ENCODE results near the gene NOL4L.
A peak's percentile ranks its signal among the peaks of the same experiment; 100 is the strongest.

NOL4L gene

DNA sequence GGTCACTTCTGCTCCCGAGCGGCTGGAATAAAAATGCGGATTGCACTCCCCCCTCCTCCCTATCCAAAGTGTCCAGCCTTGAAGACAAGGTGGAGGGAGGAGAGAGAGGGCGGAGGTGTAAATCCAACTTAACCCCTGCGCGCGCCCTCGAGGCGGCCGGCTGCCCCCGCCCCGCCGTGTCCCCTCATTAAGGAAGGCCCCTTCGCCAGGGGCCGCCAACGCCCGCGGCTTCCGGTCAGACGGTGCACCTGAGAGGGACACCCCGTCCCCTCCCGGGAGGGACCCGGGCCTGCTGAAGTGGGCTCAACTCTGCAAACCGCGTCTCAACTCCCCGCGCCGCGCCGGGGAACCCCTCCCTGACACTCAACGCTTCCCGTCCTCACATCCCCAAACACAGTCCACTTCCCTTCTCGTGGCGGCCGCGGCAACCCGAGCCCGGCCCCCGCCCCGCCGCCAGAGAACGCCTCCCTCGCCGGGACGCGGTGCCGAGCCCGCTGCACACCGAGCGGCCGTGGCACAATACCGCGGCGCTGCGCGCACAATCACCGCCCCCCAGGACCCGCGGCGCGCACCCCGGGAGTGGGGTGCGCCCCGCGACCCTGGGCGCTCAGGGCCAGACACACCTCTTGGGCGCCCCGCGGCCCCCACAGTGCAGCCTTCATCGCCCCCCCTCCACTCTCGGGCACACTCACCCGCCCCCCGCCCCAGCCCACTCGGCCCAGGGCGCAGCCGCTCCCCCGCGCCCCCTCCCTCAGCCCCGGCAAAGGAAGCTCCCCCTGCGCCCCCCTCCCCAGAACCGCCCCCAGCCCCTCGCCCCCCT is 102.5 kb downstream of the NOL4L start:
- peak; percentile 51 for DNase-seq

DNA sequence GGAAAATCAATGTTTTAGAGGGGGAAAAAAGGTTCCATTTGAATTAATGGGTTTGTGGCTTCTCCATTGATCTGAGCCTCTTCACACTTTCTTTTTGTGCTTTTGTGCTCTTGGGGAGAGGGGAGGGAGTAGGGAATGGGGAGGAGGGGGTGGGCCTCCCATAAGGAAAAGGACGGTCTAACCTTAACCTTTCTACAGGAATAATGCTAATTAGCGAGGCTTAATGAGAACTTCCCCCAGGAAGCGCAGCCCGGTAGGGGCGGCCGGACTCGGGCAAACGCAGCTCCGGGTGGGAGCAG is 103.0 kb downstream of the NOL4L start:
- no peak for DNase-seq

DNA sequence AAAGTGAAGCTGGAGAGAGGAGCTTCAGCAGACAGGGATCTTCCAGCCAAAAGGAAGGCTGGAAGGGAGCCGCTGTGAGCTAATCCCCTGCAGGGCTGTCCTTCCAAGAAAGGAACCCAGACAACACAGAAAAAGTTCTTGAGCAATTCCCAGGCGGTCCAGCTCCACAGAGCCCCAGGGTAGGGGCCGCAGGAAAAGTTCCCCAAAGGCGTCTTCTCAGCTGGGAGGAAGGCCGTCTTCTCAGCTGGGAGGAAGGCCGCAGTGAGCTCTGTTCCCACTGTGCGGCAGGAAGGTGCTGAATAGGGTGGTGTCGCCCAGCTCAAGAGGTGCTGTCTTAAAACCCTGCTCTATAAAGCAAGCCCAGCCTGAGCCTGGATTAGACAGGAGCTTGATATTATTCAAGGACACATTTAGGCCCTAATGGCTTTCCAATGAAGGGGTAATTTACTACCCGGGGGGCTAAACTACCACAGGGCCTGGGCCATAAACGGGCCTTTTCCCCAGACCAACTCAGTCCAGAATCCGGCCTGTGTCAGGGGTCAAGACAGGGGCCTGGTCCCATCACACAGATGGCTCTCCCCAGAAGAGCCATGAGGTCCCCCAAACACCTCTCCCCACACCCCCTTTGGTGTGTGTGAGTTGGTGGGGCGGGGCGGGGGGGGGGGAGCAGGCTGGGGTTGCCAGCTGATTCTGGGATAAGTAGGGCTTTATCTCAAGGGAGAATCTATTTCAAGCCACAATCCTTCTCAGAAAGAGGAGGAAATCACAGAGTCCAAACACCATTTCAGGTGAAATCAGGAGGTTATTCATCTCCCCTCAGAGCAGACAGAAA is 103.6 kb downstream of the NOL4L start:
- DNase-seq, result peak; percentile 40

DNA sequence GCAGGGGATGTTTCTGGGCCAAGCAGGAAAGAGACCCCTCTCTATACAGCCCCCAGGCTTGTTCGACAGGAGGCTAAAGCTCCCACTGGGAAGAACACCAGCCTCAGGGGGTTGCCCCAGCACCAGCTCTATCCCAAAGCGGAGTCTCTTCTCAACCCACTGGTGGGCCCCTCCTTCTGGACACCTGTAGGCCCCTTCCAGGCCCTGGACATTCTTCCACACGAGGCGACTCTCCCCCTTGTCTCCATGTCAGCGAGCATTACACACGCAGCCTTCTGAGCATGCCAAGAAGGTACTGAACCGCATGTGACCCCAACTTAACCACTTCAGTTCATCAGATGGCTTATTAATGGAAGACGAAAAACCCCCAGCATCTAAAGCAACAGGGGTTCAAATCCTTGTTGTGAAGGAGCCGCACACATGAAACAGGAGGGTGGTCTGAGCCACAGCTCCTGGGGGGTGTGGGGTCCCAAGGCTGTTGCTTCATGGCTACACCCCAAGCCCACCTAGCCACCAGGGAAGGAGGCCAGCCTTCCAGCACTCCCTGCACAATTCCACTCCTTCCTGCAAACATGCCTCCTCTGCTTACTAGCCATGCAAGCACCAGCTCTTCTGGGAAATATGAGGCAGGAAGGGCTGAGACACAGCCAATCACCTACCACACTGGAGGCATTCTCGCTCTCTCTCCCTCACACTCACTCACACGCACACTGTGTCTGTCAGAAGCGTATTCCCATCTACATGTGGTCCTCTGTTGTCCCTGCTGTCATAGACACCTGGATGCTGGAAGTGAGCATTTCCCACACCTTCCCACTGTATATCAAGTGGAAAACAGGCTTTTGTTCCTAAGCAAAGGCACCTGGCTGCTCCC is 104.5 kb downstream of the NOL4L start:
- no peak for DNase-seq

DNA sequence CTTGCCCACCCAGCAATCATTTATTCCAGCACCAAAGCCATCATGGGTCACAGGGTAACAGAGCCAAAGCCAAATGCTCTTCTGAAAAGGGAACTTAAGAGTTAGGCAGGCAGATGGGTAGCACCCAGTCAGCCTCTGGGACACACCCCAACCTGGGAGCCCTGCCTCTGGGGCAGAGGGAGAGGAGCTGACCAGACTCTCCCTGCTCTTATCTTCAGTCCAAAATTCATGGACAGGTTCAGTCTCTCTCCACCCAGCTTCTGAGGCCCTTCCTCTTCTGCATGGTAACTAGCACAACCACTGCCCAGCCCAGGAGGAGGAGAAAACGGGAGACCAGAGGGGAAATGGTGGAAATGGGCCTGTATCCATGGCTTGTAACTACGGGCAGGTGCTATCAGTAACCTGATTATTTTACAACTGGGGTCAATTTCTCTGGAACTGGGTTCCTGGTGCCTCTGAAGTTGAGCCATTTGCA is 105.4 kb downstream of the NOL4L start:
- peak; percentile 43 for DNase-seq

DNA sequence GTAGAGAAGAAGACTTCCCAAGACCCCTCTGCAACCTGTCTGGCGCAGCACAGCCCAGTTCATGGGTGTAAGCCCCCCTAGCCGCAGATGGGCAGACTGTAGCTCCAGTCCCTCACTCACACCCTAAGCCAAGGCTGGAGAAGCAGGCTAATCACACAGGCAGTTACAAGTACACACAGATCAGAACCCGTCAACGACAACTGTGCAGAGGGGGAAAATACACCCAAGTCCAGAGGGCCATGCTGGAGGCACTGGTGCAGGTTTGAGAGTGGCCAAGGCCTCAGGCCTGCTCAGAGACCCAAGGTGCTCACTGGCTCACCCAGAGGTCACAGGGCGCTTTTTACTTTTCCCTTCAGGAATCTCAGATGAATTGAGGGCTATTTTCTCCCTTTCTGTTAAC is 106.1 kb downstream of the NOL4L start:
- DNase-seq, result no peak

DNA sequence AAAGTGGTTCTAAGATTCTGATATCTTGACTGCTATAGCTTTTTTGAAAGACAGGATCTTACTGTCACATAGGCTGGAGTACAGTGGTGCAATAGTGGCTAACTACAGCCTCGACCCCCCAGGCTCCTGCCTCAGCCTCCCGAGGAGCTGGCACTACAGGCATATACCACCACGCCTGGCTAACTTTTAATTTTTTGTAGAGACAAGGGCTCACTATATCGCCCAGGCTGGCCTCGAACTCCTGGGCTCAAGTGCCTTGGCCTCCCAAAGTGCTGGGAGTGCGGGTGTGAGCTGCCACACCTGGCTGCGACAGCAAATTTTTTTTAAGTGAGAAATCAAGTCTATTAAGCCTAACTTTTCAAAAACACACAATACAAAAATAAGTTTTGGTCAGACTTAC is 106.6 kb downstream of the NOL4L start:
- DNase-seq, result no peak

DNA sequence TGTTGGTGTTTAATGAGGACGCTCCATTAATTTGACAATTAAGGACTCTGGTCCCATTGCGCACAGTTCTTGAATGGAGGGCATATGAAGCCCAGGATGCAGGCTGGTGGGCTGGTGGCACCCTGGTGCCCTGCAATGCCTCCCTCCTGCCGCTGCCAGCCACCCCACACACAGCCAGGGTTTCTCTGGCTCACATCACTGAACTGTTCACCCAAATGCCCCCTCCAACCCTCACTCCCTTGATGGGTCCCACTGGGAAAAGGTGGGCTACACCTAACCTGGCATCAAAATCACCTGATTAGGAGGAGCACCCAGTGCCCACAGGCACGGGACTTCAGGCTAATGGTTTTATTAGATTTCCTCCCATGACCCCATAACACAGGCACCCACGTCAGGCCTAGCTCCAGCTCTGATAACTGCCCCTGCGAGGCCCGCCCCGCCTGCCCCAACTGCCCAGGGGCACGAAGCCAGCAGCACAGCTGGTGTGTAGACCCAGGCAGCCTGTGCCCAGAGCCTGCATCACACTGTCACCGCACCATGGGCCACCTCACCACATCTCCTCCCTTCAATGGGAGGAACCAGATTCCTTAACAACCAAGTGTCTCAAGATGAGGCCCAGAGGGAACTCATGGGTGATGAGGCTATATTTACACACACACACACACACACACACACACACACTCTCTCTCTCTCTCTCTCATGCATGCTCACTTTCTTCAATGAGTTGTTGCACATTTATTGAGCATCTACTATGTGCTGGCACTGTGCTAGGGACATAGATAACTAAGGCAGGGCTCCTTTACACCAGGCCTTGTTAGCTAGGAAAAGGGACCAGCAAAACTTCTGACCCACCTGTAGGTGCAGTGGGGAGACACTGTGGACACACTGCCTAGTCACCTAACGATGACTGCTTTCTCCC is 107.3 kb downstream of the NOL4L start:
- DNase-seq, result peak; percentile 78

GRCh38 chr20:32476684-32477593 is 108.2 kb downstream of the NOL4L start:
- DNase-seq, result peak; percentile 76

- DNase-seq, result peak; percentile 97
Observed at GRCh38 chr20:32474967-32475811, 109.9 kb downstream of the NOL4L start.

DNA sequence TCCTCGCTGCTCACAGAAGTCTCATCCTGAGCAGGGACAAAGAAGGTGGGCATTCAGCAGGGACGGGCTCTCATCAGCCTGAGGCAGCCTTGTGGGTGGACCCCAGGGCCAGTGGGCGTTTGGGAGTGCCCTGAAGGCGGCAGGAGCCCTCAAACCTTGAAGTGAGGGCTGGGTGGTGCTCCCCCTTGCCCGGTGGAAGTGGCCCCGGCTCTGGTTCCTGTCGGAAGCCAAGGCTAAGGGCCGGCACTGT is 110.5 kb downstream of the NOL4L start:
- DNase-seq, result no peak

DNA sequence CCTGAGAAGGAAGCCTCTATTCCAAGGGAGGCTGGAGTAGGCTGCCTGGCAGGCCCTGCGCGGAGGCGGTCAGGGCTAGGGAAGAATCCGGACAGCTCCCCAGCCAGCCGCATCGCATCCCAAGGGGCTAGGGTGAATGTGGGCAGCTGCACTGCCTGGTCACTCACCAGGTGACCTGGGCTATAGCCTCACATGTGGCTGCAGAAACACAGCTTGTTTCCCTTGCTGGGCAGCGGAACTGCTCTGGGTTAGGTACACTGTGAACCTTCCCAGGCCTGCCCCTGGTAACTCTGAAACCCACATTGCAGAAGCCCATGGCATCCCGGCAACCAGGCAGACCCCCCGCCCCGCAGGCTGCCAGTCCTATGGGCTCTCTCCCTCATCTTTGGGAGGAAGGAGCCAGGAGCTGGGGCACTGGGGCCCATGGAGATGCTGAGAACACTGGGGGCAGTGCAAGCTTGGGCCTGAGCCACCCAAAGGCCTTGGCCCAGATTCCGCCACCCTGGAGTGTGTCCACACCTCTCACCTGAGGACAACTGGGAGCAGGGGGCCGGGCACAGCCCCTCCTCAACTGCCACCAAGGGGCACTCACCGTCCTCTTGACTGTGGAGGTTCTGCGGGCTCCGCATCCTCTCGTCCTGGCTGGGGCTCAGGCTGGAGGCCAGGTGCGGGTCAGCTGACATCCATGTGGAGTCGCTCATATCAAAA is 111.0 kb downstream of the NOL4L start:
- DNase-seq, result no peak

GRCh38 chr20:32473231-32474008 is 111.7 kb downstream of the NOL4L start:
- peak; percentile 39 for DNase-seq

- DNase-seq, result no peak
Observed at GRCh38 chr20:32472581-32473207, 112.4 kb downstream of the NOL4L start.

- no peak for DNase-seq
Observed at GRCh38 chr20:32470940-32471339, 114.2 kb downstream of the NOL4L start.

GRCh38 chr20:32470025-32470861 is 114.9 kb downstream of the NOL4L start:
- peak; percentile 86 for DNase-seq

DNA sequence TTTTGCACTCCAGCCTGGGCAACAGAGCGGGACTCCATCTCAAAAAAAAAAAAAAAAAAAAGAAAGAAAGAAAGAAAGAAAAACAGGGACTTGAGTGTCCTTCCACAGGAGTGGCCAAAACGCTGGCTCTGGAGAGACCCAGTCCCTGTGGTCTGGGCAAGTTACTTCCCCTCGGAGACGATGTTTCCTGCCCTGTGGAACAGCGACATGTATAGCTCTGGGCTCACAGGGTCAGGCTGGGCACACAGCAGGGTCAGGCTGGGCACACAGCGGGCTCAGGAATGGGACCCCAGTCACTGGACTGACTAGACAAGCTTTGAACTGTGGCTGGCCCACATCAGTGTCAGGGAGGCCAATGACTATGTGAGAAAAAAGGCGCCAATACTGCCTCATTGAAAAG is 116.3 kb downstream of the NOL4L start:
- DNase-seq, result no peak

DNA sequence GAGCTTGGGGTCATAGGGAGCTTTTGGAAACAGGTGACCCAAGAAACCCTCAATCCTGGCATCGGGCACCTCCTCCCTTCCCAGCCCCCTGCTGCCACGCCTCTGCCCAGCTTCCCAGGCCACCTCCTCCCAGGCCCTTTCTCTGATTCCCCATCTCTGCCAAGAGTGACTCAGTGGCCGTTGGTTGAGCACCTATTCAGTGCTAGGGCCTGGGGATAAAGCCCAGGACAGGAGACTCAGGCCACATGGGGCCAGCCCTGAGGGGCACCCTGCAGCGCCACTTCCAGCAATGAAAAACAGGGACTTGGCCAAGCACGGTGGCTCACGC is 116.9 kb downstream of the NOL4L start:
- DNase-seq, result no peak

Measured in hematopoietic multipotent progenitor cell treated with erythropoietin and hydrocortisone succinate and interleukin-3 and kit ligand, for 6 days (in vitro differentiated cells).